GM19025 (cell line): Measurements from ENCODE around the gene PHKB.
"Not testable (repeated sequence)": the region's sequence is repeated elsewhere in the genome, so short reads cannot be mapped to it uniquely, and the experiment has no call there.

Experiments used
- ATAC-seq: cut with Tn5 transposase; IDR thresholded peaks from one replicate; pipeline ENCODE4 v1.9.1; 2021; ENCODE audit warnings: mild to moderate bottlenecking, low read depth, moderate library complexity; ENCODE audit not compliant: unreplicated experiment

PHKB gene

DNA sequence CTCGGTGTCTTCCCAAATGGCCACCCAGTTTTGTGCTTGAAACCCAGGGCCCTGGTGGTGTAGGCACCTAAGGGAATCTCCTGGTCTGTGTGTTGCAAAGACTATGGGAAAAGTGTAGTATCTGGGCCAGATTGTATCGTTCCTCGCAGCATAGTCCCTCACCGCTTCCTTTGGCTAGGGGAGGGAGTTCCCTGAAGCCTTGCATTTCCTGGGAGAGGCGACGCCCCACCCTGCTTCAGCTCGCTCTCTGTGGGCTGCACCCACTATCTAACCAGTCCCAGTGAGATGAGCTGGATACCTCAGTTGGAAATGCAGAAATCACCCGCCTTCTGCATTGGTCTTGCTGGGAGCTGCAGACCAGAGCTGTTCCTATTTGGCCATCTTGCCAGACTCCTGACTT lies 93.5 kb downstream of the PHKB start:
- ATAC-seq = not testable (repeated sequence)

DNA sequence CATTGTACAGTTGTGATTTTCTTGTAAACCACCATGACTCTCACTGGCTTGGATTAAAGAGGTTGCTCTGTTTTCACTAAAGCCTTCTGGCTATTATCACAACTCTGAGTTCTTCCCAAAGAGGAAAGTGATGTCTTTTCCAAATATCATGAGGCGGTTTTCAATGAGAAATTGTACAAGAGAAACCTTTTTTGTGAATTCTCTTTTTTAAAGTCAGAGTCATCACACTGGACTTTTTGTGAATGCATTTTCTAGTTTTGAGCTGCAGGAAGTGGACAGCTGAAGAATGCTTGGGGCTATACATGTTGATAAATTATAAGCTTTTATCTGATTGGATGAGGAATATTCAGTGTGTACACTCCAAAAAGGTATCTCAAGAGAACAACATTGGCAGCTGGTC lies 100.2 kb downstream of the PHKB start:
- ATAC-seq = no peak

DNA sequence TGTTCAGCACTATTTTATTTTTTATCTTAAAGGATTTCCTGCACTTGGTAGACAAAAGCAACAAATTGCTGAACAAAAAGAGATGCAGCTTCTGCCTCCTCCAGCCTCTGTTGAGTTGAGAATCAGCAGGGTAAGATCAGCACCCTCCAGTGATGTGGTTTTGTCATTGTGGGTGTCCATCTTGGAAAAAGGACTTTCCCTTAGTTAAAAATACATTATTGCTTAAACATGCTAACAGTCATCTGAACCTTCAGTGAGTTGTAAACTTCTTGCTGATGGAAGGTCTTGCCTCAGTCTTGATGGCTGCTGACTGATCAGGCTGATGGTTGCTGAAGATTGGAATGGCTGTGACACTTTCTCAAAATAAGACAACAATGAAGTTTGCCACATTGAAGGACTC lies 101.2 kb downstream of the PHKB start:
- ATAC-seq = no peak

DNA sequence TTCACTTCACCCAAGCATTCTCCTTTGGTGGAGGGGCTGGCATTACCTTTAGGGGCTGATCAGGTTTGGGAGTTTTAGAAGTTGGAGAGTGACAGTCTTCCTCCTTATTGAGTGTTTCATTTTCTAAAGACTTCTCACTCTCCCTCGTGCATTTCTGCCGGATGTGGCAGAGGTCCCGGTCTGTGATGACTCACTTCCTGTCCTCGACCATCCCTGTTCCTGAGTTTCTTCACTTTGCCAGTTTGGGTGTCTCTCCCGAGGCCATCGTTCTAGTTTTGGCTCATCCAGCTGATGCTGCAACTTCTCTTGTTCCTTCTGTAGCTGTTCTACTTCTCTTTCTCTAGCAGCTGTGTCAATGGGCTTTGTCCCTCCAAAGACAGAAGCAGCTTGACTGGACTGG lies 104.3 kb downstream of the PHKB start:
- no peak for ATAC-seq

DNA sequence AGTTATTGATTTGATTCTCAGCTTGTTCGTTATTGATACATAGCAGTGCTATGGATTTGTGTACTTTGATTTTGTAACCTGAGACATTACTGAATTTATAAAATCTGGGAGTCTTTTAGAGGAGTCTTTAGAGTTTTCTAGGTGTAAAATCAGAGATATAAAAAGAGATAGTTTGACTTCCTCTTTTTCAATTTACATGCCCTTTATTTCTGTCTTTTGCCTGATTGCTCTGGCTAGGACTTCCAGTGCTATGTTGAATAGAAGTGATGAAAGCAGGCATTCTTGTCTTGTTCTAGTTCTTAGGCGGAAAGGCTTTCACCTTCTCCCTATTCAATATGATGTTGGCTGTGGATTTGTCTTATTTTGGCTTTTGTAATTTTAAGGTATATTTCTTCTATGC lies 106.2 kb downstream of the PHKB start:
- no peak for ATAC-seq

DNA sequence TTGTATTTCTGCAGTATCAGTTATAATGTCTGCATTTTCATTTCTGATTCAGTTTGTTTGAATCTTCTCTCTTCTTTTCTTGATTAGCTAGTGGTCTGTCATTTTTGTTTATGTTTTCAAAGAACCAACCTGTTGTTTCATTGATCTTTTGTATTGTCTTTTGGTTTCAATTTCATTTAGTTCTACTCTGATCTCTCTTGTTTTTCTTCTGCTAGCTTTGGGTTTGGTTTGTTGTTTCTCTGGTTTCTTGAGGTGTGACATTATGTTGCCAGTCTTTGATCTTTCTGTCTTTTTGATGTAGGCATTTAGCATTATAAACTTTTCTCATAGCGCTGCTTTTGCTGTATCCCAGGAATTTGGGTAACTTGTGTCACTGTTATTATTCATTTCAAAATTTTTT lies 107.2 kb downstream of the PHKB start:
- ATAC-seq = no peak

DNA sequence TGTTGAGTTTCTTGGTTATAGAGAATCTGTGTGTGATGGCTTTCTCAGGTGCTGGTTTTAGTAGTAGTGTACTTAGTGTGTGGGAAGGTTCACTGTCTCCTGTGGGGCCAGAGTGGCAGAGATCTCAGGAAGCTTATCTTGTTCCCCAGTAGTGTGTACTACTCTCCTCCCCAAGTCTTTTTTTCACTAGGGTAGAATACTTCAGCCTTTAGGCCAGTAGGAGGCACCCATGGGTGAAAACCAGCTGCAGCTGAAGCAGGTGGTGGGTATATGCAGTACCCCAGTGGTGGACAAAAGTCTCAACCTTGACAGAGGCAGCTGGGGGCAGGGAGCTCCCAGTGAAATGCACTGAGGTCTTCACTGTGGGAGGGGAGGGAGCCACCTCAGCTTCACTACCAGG lies 109.9 kb downstream of the PHKB start:
- no peak for ATAC-seq

DNA sequence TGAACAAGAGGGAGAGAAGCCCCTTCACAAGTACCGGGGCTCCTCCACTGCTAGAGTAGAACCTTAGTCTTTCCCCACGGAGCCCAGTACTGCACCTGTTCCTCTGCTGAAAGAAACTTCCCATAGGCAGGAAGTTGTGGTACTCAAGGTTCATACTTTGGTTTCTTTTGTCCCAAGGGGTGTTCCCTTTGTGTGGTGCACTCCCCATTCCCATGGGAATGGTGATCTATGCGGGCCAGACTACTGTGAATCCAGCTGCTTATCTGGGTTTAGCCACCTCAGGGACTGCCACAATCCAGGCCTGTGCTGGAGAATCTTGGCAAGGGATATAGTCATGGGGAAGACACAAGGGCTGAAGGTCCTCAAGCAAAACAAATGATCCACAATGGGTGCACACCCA lies 110.6 kb downstream of the PHKB start:
- no peak for ATAC-seq

DNA sequence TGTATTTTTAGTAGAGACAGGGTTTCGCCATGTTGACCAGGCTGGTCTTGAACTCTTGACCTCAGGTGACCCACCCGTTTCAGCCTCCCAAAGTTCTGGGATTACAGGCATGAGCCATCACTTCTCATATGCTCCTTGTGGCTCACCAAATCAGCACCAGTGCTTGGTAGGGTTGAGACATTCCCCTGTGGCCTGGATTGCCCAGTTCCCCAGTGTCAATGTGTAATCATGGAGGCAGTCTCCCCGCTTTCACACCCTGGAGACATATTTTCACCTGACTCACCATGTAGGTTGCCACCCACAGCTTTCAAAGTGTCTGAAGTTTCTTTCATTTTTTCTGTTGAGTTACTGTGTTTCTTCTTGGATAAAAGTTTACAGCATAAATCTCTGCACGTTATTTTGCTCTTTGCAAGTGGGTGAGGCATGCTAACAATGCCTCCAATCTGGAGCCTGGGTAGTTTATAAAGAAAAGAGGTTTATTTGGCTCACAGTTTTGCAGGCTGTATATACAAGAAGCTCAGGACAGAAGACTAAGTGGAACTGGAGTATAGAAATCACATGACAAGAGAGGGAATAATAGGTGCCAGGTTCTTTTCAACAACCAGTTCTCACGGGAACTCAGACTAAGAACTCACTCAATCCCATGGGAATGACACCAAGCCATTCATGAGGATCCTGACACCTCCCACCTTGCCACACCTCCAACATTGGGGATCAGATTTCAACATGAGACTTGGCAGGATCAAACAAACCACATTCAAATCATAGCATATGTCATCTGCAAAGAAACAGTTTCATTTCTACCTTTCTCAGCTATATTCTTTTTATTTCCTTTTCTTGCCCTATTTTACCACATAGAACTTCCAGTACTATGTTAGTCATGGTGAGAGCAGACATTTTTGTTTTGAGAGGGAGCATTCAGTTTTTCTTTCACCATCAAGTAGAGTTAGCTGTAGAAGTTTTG lies 113.2 kb downstream of the PHKB start:
- ATAC-seq = no peak

DNA sequence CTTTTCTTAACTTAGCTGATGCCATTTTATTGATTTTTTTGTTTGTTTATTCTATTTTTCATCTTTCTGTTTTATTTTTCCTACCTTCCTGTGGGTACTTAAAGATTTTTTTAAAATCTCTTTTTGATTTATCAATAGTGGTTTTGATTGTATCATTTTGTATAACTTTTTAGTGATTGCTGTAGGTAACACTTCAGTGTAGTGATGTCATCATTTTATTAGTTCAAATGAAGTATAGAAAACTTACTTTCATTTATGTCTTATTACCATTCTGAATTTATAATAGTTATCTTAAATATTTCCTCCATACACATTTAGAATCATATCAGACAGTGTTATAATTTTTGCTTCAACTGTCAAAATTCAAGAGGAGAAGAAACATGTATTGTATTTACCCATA lies 115.9 kb downstream of the PHKB start:
- no peak for ATAC-seq

DNA sequence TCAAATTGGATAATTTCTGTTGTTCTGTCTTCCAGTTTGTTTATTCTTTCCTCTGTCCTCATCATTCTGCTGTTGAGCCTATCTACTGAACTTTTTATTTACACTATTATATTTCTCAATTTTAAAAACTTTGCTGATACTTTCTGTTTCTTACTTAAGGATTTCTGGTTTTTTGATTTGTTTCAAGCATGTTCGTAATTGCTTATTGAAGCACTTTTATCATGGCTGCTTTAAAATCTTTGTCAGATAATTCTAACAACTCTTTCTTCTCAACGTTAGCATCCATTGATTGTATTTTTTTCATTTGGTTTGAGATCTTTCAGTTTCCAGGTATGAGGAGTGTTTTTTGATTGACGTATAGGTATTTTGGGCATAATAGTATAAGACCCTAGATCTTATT lies 116.9 kb downstream of the PHKB start:
- no peak for ATAC-seq

DNA sequence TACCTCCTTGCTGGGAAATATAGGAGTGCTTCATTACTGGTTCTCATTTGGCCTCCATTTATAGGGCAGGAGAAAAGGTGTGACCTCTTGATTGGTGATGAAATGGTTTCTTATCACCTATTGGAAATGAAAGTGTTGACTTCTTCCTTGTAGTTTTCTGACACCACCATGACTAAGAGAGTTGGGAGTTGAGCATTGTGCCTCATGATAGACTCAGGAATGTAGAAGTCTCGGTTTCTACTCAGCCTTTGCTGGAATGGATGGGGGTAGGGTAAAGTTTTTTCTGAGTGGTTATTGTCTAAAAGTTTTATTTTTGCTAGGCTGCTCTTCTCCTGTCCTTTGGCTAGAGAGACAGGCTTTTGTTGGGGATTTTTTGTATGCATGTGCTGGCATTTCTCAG lies 117.4 kb downstream of the PHKB start:
- ATAC-seq = no peak

DNA sequence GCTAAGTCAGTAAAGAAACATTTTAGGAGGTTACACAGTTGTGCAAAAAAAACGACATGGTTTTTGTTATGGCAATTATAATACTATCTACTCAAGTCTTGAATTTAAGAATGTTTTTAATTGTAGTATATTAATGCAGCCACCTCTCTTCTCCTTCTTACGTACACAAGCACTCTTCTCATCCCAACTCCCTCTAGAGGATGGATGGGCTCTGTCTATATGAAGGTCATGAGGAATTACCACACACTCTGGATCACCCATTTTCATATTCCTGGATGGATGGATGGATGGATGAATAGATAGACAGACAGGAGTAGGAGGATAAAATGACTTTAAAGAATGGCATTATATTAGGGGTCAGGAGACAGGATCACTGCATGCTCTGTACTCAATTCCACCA lies 120.0 kb downstream of the PHKB start:
- no peak for ATAC-seq

DNA sequence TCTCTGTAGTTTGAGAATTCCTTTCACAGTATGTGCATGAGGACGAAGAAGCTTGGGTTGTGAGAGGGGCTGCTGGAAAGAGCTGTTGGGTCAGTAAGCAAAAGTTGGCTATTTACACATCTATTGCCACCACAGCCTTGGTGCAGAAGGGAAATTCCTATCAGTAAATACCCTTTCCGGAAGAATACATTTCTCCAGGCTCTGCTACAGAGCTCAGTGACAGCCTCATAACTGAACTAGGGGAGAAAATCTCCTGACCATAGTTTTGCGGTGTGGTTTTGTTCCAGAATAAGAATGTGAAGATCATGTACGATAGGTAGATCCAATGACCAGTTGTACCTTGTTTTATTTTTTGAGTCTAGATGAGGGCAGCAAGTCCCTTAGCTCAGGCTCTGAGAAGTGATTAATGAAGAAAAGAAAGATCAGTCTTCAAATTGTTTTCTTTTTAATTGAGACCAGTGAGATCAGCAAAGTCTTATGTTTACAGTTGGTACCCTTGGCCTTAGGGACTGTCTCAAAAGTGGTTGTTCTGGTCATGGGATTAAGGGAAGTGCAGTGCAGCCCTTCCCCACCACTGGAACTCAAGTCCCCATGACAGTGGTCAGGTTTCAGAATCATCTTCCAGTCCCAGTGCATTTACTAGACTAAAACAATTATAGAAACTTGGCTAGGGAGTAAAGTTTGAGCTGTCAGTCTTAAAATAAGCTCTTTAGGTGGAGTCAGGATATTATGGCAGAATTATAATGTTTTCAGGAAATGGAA lies 123.5 kb downstream of the PHKB start:
- ATAC-seq = no peak

DNA sequence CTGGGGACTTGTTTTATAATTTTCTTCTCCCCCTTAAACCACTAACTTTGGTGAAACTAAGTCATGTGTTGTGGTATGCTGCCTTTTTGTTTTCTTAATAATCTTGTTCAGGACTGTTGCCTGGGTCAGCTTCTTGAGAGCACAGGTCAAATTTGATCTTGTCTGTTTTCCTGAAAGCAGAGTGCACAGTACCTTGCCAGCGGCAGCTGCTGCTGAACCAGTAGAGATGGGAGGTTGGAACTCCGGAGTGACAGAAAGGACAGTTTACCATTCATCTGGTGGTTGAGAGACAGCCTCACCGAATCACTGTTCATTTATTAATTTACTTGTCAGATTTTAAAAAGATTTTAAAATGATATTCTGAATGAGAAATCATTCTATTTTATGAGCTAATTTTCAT lies 125.0 kb downstream of the PHKB start:
- ATAC-seq = no peak

DNA sequence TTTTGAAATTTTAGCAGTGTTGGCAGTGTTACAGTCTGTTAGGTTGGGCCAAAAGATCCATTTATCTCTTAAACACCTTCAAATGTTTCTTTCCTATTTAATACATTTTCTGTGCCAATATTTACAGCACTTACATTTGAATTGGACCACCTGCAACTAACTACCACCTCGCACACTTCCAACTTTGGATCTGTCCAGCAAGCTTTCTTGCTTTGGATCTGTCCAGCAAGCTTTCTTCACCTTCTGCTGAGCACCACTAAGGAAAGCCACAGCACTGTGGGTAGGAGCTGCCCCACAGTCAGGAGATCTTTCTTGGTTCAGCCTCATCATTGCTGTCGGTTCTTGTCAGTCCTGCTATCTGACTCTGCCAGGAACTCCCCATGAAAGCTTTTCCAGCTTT lies 129.3 kb downstream of the PHKB start:
- no peak for ATAC-seq

DNA sequence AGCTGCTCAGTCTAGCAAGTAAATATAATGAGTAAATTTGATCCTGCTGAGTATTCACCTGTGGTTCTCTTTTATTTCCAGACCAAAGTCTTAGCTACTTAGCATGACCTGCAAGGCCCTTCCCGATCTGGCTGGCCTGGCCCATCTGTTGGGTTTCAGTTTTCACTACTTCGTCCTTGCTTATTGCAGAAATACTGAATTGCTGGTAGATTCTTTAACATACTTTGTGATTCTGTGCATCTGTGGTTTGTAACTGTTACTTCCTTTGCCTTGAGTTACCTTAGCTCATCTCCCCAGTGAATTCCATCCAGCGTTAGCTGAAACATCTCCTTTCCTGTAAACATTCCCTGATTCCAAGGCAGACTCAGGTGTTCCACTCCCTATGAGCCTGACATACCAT lies 131.1 kb downstream of the PHKB start:
- ATAC-seq = no peak

DNA sequence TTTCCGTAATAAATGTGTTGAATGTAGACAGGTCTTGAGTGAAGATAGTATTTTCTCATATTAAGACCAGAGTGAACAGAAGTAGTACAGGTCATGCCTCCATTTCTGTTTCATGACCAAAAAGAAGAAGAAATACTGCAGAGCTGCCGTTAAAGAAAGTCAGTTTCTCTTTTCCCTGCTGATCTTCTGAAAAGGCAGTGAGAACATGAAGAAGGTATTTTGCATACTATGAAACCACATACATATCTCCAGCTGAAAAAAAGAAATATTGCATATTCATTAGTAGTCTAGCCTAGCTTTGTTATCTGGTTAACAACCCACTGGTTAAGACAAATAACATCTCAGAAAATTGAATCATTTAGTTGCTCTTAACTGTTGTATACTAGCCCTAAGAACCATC lies 138.4 kb downstream of the PHKB start:
- peak; percentile 63 for ATAC-seq

DNA sequence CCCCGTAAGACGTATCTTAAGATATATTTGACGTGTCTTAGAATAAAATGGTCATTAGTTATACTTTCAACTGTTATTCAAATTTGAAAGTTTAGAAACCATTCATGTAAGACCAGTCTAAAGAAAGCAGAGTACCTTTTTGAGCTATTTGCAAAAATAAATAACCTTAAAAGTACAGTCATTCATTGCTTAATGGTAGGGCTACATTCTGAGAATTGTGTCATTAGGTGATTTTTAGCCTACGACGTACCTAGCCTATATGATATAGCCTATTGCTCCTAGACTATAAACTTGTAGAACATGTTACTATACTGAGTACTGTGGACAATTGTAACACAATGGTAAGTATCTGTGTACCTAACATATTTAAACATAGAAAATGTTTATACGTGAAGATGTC lies 139.2 kb downstream of the PHKB start:
- ATAC-seq = no peak

DNA sequence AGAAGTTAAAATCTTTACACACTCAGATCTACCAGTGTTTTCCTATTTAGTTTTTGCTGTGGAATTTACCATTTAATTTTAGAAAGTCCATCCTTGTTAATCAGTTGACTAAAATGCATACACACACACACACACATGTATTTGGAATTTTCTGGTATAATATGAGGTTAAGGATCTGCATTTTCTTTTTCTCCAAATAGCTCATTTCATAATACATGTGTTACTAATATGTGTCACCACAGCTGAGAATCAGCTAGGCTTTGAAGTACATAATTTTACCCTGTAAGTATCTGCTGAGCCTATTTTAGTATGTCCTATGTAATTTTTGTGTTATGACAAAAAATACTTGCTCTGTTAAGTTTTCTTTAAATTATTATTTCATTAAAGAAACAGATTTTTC lies 143.2 kb downstream of the PHKB start:
- ATAC-seq = no peak

DNA sequence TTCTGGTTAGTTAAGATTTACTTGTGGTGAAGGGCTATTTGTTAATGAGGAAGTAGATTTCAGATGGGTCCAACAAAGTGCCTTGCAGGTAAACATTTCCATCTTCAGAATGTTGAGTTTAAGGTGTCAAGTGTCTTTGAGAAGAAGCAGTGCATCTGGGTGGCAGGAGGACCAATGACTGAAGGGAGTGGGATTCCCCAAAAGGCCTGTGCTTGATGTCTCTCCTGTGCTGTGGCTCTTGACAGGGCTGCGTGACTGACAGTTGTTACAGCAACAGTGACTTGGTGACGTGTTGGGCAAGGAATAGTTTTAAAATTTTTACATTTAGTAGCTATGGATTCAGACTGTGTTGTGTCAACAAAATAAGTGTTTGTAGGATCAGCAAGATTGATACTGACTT lies 149.9 kb downstream of the PHKB start:
- no peak for ATAC-seq
